ENCODE results near the gene HAL. TPM values are rescaled to one million over a fixed set of nuclear protein-coding genes. Genes with fewer than 3 reads are reported as not detected.

HAL gene
- polyA plus RNA-seq, 1 of the 3 experiments (the other 2 are of a cell fraction): 0.08 TPM

GRCh38 chr12:96044943-96045290, 48.8 kb upstream of the HAL start:
- Histone ChIP-seq H3F3A (replicated peaks; ENCODE audit: insufficient read depth) (peaks cover 13% of the 10 kb centered on the region), H3K79me2 (ENCODE audit: insufficient read depth) (no peaks in the 10 kb centered on the region), H3K36me3 (replicated peaks in 1 of 2; ENCODE audit: control insufficient read depth in 1 of 2, insufficient read depth in 2 of 2, low read length in 1 of 2) (no peaks in the 10 kb centered on the region), H3K9me2 (no peaks in the 10 kb centered on the region), H3K9ac (no peak overlapping the region), H2AFZ (ENCODE audit: low read depth) (no peak overlapping the region), H3K9me3 (no peaks in the 10 kb centered on the region), H3K4me3 (ENCODE audit: low read depth in 2 of 2, low read length in 1 of 2) (no peak overlapping the region), H3K27me3 (ENCODE audit: insufficient read depth) (no peaks in the 10 kb centered on the region), H3K27ac (ENCODE audit: low read depth in 2 of 2, low read length in 1 of 2) (no peak overlapping the region), H3K4me2 (no peak overlapping the region), H4K20me1 (ENCODE audit: insufficient read depth) (no peaks in the 10 kb centered on the region), H3K4me1 (ENCODE audit: control insufficient read depth in 1 of 2, insufficient read depth in 2 of 2, low read depth in 1 of 2, low read length in 1 of 2) (peaks cover 0 to 10% of the 10 kb centered on the region in 2 experiments; a peak in 1 of 4 replicates)
- TF ChIP-seq ELF1 (IDR thresholded peaks at IDR 0.05) (no peak), JUND (IDR thresholded peaks at IDR 0.05) (no peak), EZH2phosphoT487 (IDR thresholded peaks at IDR 0.05; ENCODE audit: borderline replicate concordance, low read depth) (no peak), NRF1 (IDR thresholded peaks at IDR 0.05; ENCODE audit: low read depth, low read length) (no peak), NFIC (IDR thresholded peaks at IDR 0.05; ENCODE audit: borderline replicate concordance) (no peak), IRF3 (IDR thresholded peaks at IDR 0.05; ENCODE audit: low read depth, low read length) (no peak), USF2 (IDR thresholded peaks at IDR 0.05; ENCODE audit: borderline replicate concordance, low read depth, low read length) (no peak), REST (IDR thresholded peaks at IDR 0.05; ENCODE audit: low read depth, low read length) (no peak), CHD2 (IDR thresholded peaks at IDR 0.05; ENCODE audit: low read length, partially characterized antibody) (no peak), GABPA (IDR thresholded peaks at IDR 0.05; ENCODE audit: low read depth) (no peak), EP300 (IDR thresholded peaks at IDR 0.05; ENCODE audit: borderline replicate concordance in 1 of 2, low read depth in 1 of 2, low read length in 1 of 2) (no peak), POLR2AphosphoS5 (IDR thresholded peaks at IDR 0.05; ENCODE audit: low read depth, low read length) (no peak), USF1 (IDR thresholded peaks at IDR 0.05; ENCODE audit: borderline replicate concordance, low read depth) (no peak), TAF1 (IDR thresholded peaks at IDR 0.05; ENCODE audit: borderline replicate concordance, low read depth, low read length) (no peak), FOSL2 (IDR thresholded peaks at IDR 0.05; ENCODE audit: borderline replicate concordance, low read depth) (no peak)
- POLR2A ChIA-PET: no interaction called here
- no peak for DNase-seq
- WGBS (ENCODE audit: low lambda C conversion rate): 97% methylated on average over 2 of the region's 2 CpGs
- CTCF ChIA-PET: no interaction called here
